ENCODE data around the gene SLC38A2. TPM values are rescaled to one million over a fixed set of nuclear protein-coding genes. Genes with fewer than 3 reads are reported as not detected.

The SLC38A2 gene
- total RNA-seq, 1 experiment from 2014 or later = 381 TPM

DNA sequence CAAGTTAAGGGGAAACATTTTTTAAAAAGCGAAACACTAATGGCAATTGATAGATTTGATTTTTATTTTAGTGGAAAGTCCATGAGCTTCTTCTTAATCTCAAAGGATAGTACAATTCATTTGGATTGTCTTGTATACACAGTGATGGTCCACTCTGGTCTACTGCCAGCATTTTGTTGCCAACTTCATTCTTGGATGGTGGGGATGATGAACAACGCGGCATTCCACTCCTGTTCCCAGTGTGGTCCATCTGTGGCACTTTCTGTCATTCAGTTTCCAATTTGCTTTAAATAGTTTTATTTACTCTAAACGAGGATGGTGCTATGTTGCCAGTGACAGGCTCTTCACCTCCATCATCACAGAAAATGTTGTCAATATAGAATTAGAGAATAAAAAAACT lies 40.3 kb upstream of the SLC38A2 start (continued):
- TF ChIP-seq USF2 (CRISPR knock-in tag; IDR thresholded peaks at IDR 0.05) = no peak
- TF ChIP-seq, protein P1, sequence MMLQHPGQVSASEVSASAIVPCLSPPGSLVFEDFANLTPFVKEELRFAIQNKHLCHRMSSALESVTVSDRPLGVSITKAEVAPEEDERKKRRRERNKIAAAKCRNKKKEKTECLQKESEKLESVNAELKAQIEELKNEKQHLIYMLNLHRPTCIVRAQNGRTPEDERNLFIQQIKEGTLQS (CRISPR knock-in tag; conservative IDR thresholded peaks at IDR 0.05) = no peak
- no peak for TF ChIP-seq GABPB1 (CRISPR knock-in tag; IDR thresholded peaks at IDR 0.05)
- no peak for TF ChIP-seq ZNF671 (CRISPR knock-in tag; IDR thresholded peaks at IDR 0.05)
- TF ChIP-seq SOX15 (CRISPR knock-in tag; IDR thresholded peaks at IDR 0.05) = no peak

DNA sequence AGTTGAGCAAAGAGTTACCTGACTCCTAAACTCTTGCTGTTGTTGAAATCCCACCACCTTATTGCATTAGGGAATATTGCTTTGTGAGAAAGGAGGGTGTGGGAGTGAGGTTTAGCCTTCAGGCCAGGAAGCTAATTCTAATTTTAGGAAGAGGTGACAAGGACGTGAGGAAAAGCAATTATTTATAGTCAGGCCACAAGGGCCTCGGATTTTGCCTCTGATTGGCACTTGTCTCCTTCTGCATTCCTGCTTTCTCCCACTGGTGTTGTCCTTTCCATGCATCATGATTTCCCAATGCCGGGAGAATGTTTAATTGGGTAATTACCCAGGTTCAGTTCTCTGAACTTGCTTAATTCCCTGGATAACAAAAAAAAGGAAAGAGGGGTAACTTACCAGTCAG lies 37.9 kb upstream of the SLC38A2 start:
- H3K27ac Mint-ChIP-seq = no peak overlapping the region
- ChIA-PET CTCF (interaction anchor here (1.3 kb wide), 1 partner anchor 8 kb away, joined by 4 read pairs; no protein-coding TSS in a partner anchor), POLR2A (no interaction called here)
- no peaks in the 10 kb centered on the region for H3K27me3 Mint-ChIP-seq (ENCODE audit: low read depth)
- no peak for ATAC-seq
- H3K4me3 Mint-ChIP-seq = no peak overlapping the region
- no peak for DNase-seq (ENCODE audit: low spot score)
- H3K36me3 Mint-ChIP-seq = peaks cover 4% of the 10 kb centered on the region; the same call in 1 of the 2 replicates
- peaks cover 12% of the 10 kb centered on the region for H3K4me1 Mint-ChIP-seq
- H3K9me3 Mint-ChIP-seq = peaks cover 5% of the 10 kb centered on the region
- no peak for TF ChIP-seq ZNF317 (CRISPR knock-in tag; IDR thresholded peaks at IDR 0.05; ENCODE audit: borderline replicate concordance, low read depth)
- TF ChIP-seq TEAD1 (CRISPR knock-in tag; IDR thresholded peaks at IDR 0.05) = no peak
- TF ChIP-seq ZNF121 (CRISPR knock-in tag; IDR thresholded peaks at IDR 0.05) = no peak
- TF ChIP-seq, protein P2, sequence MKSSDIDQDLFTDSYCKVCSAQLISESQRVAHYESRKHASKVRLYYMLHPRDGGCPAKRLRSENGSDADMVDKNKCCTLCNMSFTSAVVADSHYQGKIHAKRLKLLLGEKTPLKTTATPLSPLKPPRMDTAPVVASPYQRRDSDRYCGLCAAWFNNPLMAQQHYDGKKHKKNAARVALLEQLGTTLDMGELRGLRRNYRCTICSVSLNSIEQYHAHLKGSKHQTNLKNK (CRISPR knock-in tag; IDR thresholded peaks at IDR 0.05) = no peak

- no peak for ATAC-seq
- POLR2A ChIA-PET = no interaction called here
- TF ChIP-seq HMGA2 (CRISPR knock-in tag; IDR thresholded peaks at IDR 0.05) = no peak
- TF ChIP-seq CBFB (CRISPR knock-in tag; IDR thresholded peaks at IDR 0.05; ENCODE audit: low read depth) = no peak
- no peak for TF ChIP-seq ZNF425 (CRISPR knock-in tag; conservative IDR thresholded peaks at IDR 0.05)
- no peak for TF ChIP-seq NR1H2 (CRISPR knock-in tag; IDR thresholded peaks at IDR 0.05)
- TF ChIP-seq ZNF671 (CRISPR knock-in tag; IDR thresholded peaks at IDR 0.05) = no peak
- no peak for TF ChIP-seq SMAD3 (CRISPR knock-in tag; IDR thresholded peaks at IDR 0.05; ENCODE audit: borderline replicate concordance)
- no peak for TF ChIP-seq JAZF1 (CRISPR knock-in tag; IDR thresholded peaks at IDR 0.05)
- no peak for TF ChIP-seq E2F1 (CRISPR knock-in tag; IDR thresholded peaks at IDR 0.05)
- no peak for TF ChIP-seq HMGXB4 (CRISPR knock-in tag; IDR thresholded peaks at IDR 0.05)
- DNase-seq (ENCODE audit: low spot score) = no peak
- Mint-ChIP-seq H3K27me3 (ENCODE audit: low read depth) (no peaks in the 10 kb centered on the region), H3K36me3 (peaks cover 6% of the 10 kb centered on the region; the same call in 1 of the 2 replicates), H3K4me3 (no peak overlapping the region), H3K9me3 (peaks cover 5% of the 10 kb centered on the region), H3K27ac (no peak overlapping the region), H3K4me1 (peaks cover 12% of the 10 kb centered on the region)
- CTCF ChIA-PET = interaction anchor here (1.3 kb wide), 1 partner anchor 8 kb away, joined by 4 read pairs; no protein-coding TSS in a partner anchor
Measured at GRCh38 chr12:46409974-46410373, 37.4 kb upstream of the SLC38A2 start.
